ENCODE data around the gene SNAPC2.

The SNAPC2 gene

DNA sequence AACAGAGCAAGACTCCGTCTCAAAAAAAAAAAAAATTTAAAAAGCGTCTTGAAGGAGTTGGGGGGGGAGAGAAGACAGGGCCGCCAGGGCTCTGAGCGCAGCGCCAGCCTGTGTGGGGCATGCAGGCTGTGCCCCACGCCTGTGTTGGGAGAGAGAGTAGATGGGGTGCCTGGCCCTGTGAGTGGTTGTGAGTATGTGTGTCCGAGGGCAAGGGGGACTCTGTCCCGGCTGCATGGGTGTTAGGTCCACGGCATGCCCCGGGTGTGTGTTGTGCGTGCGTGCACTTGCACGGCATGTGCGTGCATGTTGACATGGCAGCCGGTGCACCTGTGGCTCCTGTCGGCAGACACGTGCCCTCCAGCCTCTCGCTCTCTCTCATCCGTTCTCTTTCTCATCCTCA lies 13.0 kb upstream of the SNAPC2 start:
- no peak overlapping the region for H3K4me3 ChIP-seq (ENCODE audit: low read depth, low read length)
- TF ChIP-seq CTCF (IDR thresholded peaks at IDR 0.05; ENCODE audit: low read depth, low read length) = no peak
- TF ChIP-seq, protein P1, sequence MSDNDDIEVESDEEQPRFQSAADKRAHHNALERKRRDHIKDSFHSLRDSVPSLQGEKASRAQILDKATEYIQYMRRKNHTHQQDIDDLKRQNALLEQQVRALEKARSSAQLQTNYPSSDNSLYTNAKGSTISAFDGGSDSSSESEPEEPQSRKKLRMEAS (IDR thresholded peaks at IDR 0.05; ENCODE audit: low read depth, low read length) = no peak
- no peak for TF ChIP-seq MYC (IDR thresholded peaks at IDR 0.05; ENCODE audit: low read depth, low read length)
- TF ChIP-seq POLR2A (IDR thresholded peaks at IDR 0.05; ENCODE audit: extremely low read depth, insufficient read length) = no peak
- no peak for DNase-seq (ENCODE audit: low read depth)

DNA sequence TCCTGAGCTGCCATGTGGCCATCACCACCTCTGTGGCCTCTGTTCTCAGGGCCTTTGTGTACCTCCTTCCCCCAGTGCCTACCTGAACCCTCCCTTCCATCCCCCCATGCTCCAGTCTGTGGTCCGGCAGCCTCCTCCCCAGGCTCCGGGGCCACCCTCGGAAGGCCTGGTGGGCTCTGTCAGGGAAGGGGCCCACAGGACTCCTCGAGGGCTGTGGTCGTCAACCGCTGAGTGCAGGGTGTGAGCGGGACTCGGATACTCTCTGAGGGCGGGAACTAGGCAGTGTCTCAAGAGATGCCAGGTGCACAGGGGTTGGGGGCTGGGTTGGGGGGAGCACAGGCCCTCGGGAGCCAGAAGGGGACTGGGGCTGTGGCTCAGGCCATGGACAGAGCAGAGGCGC lies 12.6 kb upstream of the SNAPC2 start:
- DNase-seq (ENCODE audit: low read depth) = no peak
- no peak overlapping the region for H3K4me3 ChIP-seq (ENCODE audit: low read depth, low read length)
- TF ChIP-seq MYC (IDR thresholded peaks at IDR 0.05; ENCODE audit: low read depth, low read length) = no peak
- no peak for TF ChIP-seq POLR2A (IDR thresholded peaks at IDR 0.05; ENCODE audit: extremely low read depth, insufficient read length)
- TF ChIP-seq, protein P1 (IDR thresholded peaks at IDR 0.05; ENCODE audit: low read depth, low read length) = no peak
- no peak for TF ChIP-seq CTCF (IDR thresholded peaks at IDR 0.05; ENCODE audit: low read depth, low read length)

GRCh38 chr19:7908078-7908699 lies 11.9 kb upstream of the SNAPC2 start:
- TF ChIP-seq, protein P1 (IDR thresholded peaks at IDR 0.05; ENCODE audit: low read depth, low read length) = no peak
- no peak for TF ChIP-seq CTCF (IDR thresholded peaks at IDR 0.05; ENCODE audit: low read depth, low read length)
- no peak for TF ChIP-seq MYC (IDR thresholded peaks at IDR 0.05; ENCODE audit: low read depth, low read length)
- no peak for TF ChIP-seq POLR2A (IDR thresholded peaks at IDR 0.05; ENCODE audit: extremely low read depth, insufficient read length)
- DNase-seq (ENCODE audit: low read depth) = no peak
- H3K4me3 ChIP-seq (ENCODE audit: low read depth, low read length) = no peak overlapping the region

DNA sequence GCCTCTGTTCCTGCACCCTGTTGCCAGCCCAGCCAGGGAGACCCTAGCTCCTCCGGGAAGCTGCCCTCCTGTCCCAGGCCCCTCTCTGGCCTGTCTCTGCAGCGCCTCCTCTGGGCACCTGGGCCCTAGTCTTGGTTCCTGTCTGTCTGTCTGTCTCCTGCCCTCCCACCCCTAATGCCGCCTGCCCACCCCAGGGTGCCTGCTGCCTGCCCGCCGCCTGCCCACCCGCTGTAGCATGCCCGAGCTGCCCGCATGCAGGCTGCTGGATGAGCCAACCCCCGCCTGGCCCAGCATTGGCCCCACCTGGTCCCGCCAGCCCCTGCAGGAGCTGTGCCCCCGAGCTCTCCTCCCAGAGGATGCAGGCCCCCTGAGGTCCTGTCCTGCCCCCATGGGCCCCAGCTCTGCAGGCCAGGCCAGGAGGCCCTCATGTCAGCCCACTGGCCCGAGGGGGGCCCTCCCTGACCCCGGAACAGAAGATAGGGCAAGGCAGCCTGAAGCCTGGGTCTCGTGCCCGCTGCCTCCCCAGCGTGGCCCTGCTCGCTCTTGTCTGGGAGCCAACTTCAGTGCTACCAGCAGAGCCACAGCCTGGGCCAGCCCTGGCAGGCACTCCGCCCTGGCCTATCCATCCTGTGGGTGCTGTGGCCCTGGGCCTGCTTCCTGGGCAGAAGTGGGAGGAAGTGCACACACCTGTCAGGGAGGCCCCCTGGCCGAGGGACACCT lies 11.2 kb upstream of the SNAPC2 start:
- no peak overlapping the region for H3K4me3 ChIP-seq (ENCODE audit: low read depth, low read length)
- no peak for DNase-seq (ENCODE audit: low read depth)
- TF ChIP-seq, protein P1 (IDR thresholded peaks at IDR 0.05; ENCODE audit: low read depth, low read length) = no peak
- TF ChIP-seq POLR2A (IDR thresholded peaks at IDR 0.05; ENCODE audit: extremely low read depth, insufficient read length) (no peak), CTCF (IDR thresholded peaks at IDR 0.05; ENCODE audit: low read depth, low read length) (no peak), MYC (IDR thresholded peaks at IDR 0.05; ENCODE audit: low read depth, low read length) (no peak)

GRCh38 chr19:7909471-7910067 lies 10.6 kb upstream of the SNAPC2 start:
- no peak for TF ChIP-seq MYC (IDR thresholded peaks at IDR 0.05; ENCODE audit: low read depth, low read length)
- no peak for TF ChIP-seq CTCF (IDR thresholded peaks at IDR 0.05; ENCODE audit: low read depth, low read length)
- TF ChIP-seq POLR2A (IDR thresholded peaks at IDR 0.05; ENCODE audit: extremely low read depth, insufficient read length) = no peak
- TF ChIP-seq, protein P1 (IDR thresholded peaks at IDR 0.05; ENCODE audit: low read depth, low read length) = no peak
- no peak for DNase-seq (ENCODE audit: low read depth)
- no peak overlapping the region for H3K4me3 ChIP-seq (ENCODE audit: low read depth, low read length)

All from NB4 (cell line).